HT1080 (cell line): ENCODE results near the gene CAMK4. TPM values are rescaled to one million over a fixed set of nuclear protein-coding genes. Genes with fewer than 3 reads are reported as not detected.
"Not testable (repeated sequence)": the region's sequence is repeated elsewhere in the genome, so short reads cannot be mapped to it uniquely, and the experiment has no call there.

Source experiments
- DNase-seq: peaks from one replicate; pipeline ENCODE4 v3.0.0-alpha.2; 2015; ENCODE audit warnings: low read depth
- total RNA-seq: library from RNA; depleted of rRNA; stranded (reverse); fragments of >200 nt; shearing (Covaris generic); gene quantifications from 2 replicates; pipeline ENCODE4 v1.2.3, GENCODE V29; 2014

The CAMK4 gene
- total RNA-seq, 1 experiment from 2014 or later: 28.0 TPM

DNA sequence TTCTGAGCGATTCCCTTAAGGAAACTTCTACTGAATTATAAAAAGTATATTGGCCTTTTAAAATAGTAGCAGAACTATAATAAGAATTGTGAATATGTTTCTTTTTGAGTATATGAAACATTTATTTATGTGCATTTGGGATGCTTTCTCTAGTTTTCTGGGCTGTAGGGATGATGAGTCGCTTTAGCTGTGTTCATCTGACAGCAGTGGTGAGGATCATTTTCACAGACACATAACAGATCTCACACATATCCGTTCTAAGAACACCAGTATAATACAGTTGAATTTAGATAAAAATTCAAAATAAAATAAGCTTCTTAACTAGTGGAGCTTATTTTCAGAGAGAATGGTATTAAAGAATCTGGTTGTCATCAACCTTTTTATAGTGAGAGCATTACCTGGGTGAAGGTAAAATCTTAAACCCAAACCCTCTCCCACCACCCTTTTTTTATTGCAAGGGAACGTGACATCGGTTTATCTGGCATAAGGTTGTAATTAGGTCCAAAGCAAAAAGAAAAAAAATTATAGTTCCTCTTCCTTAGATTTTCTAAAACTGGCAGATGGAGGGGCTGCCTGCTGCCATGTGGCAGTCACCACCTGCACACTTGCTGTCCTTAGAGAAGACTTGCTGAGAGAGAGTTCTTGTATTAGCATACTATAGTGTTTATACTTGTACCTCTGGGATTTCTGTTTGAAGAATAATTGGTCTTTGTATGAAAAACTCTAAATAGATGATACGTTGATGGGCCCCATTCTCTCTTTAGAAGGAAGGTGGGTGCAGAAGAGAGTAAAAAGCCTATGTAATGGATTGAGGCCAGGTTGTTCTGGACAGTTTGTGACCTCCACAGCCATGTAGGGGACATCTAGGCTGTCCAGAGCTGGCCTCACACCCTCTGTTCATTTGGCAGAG, 86.8 kb downstream of the CAMK4 start:
- no peak for DNase-seq

DNA sequence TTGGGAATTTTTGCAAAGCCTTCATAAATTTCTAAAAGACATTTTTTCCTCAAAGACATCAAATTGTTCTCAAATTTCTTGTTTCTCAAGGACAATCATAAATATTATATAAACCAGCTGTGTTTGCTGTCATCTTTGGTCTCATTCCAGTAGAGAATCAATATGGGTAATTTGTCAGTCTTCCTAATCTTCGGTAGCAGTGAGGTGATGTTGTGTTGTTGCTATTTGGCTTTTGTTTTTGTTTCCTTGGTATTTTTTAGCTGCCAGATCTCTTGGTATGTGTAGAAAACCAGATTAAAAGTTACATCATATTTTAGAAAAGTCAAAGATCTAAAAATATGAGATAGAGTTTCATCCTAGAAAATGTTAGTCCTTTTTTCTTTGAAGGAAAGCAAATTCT, 87.5 kb downstream of the CAMK4 start:
- DNase-seq: no peak

DNA sequence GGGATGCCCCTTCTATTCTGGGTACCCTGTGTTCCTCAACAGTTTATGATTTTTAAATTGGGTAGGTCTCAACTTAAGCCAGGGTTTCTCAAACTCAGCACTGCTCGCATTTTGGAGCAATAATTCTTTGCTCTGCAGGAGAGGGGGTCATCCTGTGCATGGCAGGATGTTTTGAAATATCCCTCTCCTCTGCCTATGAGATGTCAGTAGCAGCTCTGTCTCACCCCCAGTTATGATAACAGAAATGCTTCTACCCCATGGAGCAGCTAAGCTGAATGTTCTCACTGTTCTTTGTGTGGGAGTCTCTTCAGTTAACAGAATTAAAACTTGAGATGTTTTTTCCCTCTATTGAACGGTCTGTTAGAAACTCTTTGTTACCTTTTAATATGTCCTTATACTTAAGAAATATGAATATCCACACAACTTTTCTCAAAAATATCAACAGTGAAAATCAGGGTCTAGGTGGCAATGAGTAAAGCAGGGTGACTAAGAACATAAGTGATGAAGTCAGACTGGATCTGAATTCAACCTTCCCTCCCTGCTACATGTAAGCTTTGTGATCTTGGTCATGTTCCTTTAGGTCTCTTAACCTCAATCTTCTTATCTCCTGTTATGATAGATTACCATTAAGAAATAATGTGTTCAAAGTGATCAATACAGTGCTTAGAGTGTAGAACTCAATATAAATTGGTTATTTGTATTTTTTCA, 89.0 kb downstream of the CAMK4 start:
- peak; percentile 31 for DNase-seq

DNA sequence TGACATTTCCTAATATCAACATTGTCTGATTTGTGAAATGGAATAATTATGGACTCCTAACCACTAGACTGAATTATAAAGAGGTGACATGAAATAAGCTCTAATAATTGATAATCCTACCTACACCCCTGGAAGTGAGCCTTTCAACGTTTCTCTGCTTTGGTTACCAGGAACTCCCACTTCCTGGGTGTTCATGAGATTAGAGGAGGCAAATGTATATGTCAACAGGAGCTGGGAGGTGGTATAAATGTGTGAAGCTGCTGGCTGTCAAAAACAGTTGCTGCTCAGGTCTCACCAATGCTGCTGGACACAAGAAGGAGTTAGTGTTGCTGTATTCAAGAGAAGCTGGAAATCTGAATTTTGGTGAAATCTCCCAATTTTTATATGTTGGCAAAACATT, 96.8 kb downstream of the CAMK4 start:
- DNase-seq: no peak

DNA sequence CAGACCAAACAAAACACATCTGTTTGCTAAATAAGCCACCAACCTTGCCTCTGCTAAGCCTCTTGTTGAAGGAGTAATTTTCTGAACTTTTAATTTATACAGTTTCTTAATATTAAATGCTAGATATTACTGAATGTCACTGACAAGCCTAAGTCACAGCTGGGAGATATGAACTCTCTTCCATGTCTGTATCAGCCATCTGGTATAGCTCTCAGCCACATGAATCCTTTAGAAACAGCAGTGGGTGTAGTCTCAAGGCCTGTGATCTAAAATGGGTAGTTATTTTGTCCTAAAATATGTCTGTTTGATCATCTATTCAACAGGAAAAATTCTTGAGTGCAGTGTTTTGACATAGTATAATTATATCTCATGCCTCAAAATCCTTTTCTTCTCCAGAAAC, 97.2 kb downstream of the CAMK4 start:
- DNase-seq: no peak

DNA sequence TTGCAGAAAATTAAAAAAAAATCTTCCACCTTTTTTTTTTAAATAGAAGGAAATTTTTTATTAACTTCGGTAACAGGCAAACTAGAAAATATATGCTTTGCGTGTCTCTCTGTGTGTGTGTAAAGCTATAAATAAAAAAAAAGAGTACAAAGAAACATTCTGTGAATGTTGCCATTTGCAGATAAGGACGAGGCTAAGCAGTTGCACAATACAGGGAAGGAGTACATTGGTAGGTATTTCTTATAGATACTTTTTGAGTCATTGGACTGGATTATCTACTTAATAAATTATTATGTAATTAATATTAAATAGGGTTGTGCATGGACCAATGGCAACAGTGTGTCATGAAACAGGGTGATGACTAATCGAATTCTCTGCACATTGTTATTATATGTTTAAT, 102.4 kb downstream of the CAMK4 start:
- DNase-seq: no peak

DNA sequence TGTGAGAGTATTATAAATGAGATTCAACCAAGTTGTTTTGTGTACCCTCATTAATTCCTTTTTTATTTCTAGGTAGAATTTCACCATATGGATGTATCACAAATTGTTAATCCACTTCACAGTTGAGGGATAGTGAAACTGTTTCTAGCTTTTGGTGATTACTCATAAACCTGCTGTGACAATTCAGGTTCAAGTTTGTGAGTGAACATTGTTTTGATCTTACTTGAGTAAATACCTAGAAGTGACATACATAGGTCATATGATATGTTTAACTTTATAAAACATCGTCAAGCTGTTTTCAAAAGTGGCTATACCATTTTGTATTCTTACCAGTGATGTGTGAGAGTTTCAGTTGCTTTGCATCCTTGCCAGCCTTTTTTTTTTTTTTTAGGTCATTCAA, 112.9 kb downstream of the CAMK4 start:
- no peak for DNase-seq

DNA sequence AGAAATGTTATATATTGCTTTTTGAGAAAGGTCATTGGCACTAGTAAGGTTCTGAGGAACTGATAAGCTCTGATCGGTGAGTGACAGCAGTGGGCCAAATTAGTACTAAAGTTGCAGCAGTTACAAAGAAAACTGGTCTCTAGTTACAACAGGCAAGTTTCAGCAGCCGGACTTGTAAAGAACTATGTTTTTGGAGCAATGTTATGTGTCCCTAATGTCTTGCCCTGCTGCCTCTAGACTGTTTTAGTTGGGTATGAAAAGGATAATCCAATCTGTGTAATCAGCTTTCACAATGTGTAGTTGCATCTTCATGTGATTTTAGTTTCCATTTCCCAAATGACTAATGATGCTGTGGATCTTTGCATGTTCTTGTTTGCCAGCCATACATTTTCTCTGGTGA, 113.5 kb downstream of the CAMK4 start:
- no peak for DNase-seq

DNA sequence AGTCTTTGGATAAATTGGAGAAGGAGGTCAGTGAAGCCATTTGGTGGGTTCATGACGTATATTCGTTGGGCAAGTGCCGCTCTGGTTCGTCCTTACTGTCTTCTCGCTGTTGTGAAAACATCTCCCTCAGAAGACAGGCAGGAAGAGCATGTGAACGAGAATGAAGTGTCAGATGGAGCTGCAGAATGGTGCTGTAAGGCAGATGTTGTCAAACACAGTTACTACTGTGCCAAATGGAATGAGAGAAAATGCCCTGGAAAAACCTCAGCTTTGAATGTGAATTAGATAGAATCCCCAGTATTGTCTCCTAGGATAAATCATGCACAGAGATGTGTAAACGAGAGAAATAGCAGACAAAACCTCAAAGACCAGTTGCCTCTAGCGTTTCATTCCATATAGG, 121.5 kb downstream of the CAMK4 start:
- DNase-seq: no peak

GRCh38 chr5:111347021-111347420, 122.8 kb downstream of the CAMK4 start:
- DNase-seq: no peak

GRCh38 chr5:111348661-111349329, 124.6 kb downstream of the CAMK4 start:
- DNase-seq: no peak

- DNase-seq: no peak
Measured at GRCh38 chr5:111349429-111349828, 125.2 kb downstream of the CAMK4 start.

DNA sequence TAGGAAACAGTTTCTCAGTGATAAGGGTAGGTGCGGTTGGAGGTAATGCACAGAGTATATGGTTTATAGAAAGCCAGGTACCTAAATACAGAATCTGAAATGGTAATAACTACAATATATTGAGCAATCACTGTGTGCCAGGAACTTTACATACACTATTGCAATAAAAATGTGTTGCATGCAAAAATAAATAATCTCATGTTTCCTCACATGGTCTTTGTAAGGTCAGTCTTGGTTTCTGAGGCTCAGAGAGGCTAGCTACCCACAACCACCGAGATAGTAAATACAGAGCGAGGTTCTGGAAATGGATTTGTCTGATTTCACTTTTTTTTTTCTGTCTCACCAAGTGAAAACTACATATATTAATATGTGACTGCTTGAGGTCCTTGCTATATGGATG, 128.9 kb downstream of the CAMK4 start:
- DNase-seq: no peak

DNA sequence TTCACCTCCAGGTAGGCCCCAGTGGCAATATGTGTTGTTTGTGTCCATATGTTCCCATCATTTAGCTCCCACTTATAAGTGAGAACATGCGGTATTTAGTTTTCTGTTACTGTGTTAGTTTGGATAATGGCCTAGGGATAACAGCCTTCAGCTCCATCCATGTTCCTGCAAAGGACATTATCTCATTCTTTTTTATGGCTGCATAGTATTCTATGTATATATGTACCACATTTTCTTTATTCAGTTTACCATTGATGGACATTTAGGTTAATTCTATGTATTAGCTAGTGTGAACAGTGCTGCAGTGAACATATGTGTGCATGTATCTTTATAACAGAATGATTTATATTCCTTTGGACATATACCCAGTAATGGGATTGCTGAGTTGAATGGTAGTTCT, 134.5 kb downstream of the CAMK4 start:
- DNase-seq: not testable (repeated sequence)

GRCh38 chr5:111360173-111360572, 136.0 kb downstream of the CAMK4 start:
- DNase-seq: no peak

DNA sequence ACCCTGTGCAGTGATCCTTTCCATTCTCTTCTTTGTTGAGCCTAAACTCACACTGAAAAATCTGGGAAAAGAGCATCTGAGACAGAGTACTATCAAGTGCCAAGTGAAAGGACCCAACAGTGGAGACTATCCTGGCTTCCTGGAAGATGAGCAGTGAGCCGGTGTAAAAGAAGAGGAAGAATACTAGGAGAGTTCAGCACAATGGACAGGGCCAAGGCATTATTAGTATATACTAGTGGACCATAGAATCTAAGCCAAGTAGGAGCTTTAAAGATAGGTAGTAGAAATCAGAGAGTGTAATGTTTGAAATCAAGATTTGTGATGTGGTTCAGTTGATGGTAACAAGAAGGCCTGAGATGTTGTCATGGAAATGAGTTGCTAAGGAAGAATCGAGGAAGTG, 140.8 kb downstream of the CAMK4 start:
- DNase-seq: no peak

GRCh38 chr5:111366388-111366787, 142.2 kb downstream of the CAMK4 start:
- DNase-seq: no peak

DNA sequence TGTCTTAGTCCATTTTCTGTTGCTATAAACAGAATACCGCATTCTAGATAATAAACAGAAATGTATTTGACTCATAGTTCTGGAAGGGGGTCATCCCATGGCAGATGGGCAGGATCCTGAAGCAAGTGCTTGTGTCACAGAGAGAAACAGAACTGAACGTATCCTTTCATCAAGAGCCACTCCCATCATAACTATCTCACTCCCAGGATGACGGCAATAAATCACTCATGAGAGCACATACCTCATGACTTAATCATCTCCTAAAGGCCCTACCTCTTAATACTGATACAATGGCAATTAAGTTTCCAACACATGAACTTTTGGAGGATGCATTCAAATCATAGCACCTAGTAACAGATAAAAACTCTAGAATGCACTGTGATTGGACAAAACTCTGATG, 142.9 kb downstream of the CAMK4 start:
- DNase-seq: peak; percentile 86

GRCh38 chr5:111372799-111373198, 148.6 kb downstream of the CAMK4 start:
- DNase-seq: no peak

GRCh38 chr5:111374380-111374779, 150.2 kb downstream of the CAMK4 start:
- DNase-seq: no peak

DNA sequence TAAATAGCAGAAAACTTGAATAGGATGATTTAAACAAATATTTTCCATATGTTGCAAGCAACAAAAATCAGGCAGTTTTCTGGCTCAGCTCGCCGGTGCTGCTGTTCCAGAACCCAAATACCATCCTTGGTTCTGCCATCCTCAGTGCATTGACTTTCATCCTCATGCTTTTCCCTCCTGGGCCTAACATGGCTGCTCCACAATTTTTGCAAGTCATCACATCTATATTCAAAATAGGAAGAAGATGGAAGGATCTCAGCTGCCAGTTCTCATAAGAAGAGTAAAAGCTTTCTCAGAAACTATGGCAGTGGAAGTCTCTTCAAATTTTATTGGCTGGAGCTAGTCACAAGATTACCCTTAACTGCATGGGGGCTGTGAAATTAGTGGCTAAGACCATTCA, 151.5 kb downstream of the CAMK4 start:
- DNase-seq: no peak

DNA sequence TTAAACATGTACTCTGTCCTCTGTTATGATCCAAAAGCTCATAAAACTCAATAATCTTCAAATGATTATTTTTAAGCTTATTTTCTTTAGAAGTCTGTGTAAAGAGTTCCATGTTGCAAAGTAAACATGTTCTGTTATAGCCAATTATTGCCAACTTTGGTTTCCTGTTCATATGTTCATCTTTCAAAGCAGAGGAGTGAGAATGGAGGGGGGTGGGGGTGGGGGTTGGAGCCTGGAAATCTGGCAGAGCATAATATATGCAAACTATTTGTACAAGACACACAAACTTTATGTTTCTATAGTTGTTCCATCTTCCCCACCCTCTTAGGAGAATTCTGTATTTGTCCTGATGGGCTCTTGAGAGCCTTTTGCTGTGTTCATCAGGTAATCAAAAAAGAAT, 153.1 kb downstream of the CAMK4 start:
- no peak for DNase-seq
